Muscle of arm (tissue), 12 donors: ENCODE results near the gene TRABD. TPM values are rescaled to one million over a fixed set of nuclear protein-coding genes. Genes with fewer than 3 reads are reported as not detected.

Source experiments
- DNase-seq: peaks from one replicate; pipeline ENCODE4 v3.0.0-alpha.2; 2013
- polyA plus RNA-seq, 12 donors: library from polyadenylated mRNA; unstranded; fragments of 120-200 nt; gene quantifications; one replicate each; pipeline ENCODE4 v1.2.1, GENCODE V29; 2013; ENCODE audit not compliant: insufficient read length in 12 of 12

Gene TRABD
- polyA plus RNA-seq, 12 donors: 13.4 to 21.8 (median 15.0) TPM; not detected in 1

DNA sequence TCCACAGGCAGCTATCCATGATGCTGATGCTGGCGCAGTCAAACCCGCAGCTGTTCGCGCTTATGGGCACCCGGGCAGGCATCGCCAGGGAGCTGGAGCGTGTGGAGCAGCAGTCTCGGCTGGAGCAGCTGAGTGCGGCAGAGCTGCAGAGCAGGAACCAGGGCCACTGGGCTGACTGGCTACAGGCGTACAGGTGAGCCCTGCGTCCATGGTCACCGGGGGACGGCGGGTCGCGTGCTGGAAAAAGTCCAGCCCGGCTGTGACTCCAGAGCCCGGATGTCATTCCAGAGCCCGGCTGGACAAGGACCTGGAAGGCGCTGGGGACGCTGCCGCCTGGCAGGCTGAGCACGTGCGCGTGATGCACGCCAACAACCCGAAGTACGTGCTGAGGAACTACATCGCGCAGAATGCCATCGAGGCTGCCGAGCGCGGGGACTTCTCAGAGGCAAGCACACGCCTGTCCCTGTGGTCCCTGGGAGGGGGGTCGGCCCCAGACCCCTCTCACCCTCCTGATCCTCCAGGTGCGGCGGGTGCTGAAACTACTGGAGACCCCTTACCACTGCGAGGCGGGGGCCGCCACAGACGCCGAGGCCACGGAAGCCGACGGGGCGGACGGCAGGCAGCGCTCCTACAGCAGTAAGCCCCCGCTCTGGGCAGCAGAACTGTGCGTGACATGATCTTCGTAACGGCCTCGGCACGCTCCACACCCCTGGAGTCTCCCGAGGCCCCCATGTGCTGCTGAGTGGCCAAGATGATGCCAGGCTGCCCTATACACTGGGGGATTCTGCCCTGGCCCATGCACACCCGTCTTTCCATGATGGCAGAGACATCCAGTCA lies 31.2 kb downstream of the TRABD start:
- DNase-seq: no peak

DNA sequence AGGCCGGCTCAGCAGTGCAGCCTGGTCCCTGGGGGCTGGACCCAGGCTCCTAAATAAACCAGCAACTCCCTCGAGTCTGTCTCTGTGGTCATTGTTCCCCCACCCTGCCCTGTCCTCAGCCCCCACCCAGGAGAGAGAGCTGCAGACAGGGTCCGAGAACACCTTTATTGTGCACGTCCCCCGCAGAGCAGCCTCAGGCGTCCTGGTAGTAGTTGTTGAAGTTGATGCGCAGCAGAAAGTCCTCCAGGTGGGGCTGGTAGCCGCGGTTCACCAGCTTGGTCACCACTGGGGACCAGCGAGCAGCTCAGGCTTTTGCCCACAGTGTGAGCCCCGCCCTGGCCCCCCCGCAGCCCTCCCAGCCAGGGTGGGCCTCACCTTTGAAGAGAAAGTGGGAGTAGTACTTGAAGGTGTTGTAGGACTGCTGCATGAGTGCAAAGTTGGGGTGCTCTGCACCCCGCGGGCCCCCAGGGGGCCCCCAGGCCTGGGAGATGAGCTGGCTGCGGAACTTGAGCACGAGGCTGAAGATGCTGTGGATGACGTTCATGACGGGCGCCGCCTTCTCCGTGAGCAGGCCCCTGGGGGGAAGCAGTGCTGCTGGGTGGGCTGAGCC lies 31.9 kb downstream of the TRABD start:
- no peak for DNase-seq

DNA sequence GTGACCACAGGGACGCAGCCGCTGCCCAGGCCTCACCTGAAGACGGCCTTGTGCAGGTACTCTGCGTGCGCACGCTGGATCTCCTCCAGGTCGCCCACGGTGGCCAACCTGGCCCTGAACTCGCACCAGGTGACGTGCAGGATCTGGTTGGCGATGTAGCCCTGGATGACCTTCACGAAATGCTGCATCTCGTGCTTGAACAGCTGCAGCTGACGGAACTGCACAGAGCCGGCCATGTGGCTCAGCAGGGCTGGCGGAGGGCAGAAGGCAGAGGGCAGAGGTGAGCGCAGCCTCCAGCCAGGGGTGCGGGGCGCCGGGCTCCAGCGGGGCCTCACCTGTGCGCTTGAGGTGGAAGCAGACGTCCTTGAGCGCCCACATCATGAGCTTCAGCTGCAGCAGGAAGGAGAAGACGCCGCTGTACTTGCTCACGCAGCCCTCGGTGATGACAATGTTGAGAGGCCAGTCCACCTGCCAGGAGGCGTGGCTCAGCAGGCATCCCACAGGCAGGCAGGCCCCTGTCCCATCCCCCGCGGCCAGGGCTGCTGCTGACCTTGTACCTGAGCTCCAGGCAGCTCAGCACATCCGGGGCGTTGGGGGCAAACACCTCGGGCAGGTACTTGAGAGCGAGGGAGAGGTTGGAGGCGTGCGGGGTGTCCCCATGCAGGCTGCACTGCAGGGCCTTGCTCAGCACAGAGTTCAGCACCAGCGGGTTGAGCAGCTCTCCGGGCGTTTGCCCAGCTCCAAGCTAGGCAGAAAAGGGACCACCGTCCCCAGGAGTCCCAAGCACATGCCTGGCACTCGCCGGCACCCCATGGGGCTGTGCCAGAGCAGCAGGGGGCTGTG lies 32.7 kb downstream of the TRABD start:
- no peak for DNase-seq

DNA sequence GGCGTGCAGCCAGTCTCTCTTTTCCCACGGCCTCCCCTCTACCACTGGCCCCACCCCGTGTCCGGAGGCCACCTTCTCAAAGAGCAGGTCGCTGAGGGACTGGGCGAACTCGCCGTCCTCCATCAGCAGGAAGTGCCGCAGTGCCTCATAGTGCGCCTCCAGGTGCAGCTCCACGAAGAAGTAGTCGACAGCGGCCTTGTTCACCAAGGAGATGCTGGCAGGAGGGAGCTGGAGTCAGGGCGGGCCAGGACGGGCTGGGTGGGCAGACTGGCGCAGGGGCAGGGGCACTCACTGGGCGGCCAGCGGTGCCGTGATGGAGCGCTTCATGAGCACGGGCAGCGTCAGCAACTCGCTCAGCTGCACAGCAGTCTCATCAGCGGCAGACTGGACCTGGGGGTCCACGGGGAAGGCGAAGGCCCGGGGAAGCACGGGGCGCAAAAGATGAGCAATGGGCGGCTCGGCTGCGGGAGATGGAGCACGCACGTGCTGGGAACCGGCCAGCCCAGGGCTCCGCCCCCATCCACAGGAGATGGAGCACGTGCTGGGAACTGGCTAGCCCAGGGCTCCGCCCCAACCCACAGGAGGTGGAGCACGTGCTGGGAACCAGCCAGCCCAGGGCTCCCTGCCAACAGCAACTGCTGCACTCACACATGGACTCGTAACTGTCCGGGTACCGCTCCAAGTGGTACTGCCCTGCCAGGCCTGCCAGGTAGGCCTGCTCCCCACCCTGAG lies 33.4 kb downstream of the TRABD start:
- peak; percentile 65 for DNase-seq

DNA sequence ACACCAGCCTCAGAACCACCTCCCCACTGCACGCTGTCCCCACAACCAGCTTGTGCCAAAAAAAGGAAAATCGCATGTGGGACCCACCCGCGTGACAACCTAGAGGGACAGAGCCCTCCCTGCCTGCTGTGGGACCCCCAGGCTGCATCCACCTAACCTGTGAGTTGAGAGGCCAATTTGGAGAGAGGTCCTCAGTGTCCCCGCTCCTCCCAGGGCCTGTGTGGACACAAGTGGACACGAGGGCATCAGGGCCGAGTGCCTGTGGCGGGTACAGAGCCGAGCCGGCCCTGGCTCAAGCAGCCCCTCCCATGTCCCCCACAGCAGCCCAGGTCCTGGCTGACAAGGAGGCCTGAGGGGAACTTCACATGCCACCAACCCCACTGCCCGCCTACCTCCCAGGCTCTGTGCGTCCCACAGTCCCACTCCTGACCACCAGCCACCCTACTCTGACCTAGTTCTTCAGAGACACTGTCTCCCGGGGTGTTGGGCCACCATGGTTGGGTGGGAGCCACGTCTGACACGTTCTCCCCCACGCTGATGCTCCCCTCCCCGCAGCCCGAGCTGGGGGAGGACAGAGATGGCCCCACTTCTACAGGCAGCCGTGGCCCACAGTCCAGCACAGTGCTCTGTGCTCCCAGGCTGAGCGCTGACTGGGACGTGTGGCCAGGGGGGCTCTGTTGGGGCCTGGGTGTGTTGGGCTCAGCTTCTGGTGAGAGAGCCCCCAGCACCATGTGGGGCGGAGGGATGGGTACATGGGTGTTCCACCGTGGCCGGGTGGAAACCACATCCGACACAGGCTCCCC lies 34.3 kb downstream of the TRABD start:
- no peak for DNase-seq

DNA sequence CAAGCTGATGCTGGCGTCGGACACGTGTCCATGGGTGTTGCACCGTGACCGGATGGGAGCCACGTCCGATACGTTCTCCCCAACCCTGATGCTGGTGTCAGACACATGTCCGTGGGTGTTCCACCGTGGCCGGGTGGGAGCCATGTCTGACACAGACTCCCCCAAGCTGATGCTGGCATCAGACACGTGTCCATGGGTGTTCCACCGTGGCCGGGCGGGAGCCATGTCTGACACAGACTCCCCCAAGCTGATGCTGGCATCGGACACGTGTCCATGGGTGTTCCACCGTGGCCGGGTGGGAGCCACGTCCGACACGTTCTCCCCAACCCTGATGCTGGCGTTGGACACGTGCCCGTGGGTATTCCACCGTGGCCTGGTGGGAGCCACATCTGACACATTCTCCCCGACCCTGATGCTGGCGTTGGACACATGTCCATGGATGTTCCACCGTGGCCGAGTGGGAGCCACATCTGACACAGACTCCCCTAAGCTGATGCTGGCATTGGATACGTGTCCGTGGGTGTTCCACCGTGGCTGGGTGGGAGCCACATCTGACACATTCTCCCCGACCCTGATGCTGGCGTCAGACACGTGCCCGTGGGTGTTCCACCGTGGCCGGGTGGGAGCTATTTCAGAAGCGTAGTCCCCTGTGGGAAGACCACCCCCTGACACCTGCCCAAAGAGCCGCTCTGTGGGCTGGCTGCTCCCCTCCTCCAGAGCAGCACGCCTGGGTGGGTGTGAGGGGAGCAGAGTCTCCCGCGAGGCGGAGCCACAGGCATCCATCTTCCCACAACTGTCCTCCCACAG lies 35.1 kb downstream of the TRABD start:
- DNase-seq: no peak

DNA sequence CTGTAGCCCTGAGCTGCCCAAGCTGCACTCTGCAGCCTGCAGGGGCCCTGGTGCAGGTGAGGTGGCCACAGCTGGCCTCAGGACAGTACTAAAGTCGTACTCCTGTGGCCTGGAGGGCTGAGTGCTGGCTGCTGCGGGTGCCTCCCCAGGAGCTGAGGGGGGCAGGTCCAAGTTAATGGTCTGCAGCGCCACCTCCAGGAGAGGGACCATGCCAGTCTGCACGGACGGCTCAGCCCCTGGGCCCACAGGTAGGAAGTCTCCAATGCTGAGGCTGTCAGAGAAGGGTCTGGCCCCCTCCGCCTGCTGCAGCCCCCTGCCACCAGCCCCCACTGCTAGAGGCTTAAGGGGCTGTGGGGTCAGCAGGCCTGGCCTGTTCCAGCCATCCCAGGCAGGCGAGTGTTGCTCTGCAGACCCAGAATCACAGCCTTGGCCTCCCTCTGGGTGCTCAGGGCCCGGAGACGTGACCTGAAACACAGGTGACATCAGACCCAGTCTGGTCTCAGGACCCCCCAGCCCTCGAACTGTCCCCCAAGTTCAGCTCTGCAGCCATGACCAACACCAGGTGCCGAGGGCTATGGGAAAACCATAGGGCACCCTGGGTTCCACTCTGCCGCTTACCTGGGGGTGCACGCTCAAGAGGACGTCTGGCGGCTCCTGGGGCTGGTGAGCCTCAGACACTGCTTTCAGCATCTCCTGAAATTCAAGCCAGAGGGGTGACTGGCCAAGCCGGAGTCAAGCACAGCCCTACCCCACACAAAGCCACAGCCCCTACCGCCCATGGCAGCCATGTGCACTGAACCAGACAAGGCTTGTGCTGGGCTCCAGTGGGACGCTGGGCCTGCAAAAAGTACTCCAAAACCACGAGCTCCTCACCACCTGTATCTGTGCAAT lies 35.9 kb downstream of the TRABD start:
- DNase-seq: no peak

DNA sequence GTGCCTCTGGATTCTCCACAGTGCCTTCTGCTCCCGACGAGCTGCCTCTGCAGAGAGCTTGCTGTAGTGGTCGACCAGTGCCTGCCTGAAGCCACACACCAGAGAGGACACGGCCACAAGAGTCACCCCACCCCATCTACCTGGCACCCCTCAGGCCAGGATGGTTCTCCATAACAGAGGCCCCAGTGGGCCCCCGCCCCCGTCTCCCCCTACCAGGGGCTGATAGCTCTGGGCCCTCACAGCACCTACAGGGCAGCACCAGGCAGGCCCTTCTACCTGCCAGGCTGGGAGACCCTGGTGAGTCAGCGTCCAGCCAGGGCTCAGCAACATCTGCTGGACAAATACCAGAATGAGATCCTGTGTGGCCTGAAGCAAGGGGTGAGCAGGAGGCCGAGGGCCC lies 36.8 kb downstream of the TRABD start:
- DNase-seq: no peak

DNA sequence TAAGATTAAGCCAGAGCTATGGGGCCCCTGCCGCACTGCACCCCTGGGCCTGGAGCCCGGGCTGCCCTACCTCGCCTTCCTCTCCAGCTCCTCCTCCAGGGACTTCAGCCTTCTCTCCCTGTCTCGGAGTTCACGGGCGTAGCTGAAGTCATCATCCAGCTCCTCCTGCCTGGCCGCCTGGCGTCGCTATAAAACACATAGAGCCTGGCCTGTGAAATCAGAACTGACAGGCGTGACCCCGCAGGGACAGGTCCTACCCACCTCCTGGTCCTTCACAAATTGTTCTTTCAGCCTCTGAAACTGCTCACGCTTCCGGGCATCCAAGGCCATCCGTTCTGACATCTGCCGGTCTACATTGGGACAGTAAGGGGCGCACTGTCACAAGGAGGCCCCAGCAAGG lies 38.4 kb downstream of the TRABD start:
- no peak for DNase-seq

DNA sequence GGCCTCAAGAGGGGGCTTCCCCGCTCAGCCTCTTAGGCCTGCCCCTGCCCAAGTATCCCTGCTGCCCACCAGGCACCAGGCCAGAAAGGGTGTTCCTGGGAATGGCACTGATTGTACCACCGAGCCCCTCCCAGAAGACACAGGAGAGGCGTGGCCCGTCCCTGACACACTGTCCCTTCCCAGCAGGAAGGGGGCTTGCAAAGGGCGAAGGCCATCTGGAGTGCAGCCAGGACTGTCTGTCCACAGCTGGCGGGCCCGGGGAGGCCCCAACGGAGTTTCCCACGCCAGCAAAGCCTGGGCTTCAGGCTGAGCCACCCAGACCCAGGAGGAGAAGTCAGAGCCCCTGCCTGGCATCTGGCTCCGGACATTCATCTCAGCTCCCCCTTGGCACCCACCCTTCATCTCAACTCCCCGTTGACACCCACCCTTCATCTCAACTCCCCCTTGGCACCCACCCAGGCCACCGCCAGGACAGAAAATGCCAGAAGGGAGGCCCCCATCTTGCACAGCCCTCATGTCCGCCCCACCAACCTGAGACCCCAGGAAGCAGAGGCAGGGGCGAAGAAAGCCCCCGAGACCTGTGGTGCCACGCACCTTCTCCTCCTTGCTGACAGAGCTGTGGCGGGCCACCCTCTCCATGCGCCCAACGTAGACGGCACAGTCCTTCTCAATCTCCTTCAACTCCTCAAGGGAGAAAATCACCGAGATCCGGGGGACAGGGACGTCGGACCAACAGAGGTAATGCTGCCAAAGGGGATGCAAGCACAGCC lies 39.7 kb downstream of the TRABD start:
- no peak for DNase-seq

DNA sequence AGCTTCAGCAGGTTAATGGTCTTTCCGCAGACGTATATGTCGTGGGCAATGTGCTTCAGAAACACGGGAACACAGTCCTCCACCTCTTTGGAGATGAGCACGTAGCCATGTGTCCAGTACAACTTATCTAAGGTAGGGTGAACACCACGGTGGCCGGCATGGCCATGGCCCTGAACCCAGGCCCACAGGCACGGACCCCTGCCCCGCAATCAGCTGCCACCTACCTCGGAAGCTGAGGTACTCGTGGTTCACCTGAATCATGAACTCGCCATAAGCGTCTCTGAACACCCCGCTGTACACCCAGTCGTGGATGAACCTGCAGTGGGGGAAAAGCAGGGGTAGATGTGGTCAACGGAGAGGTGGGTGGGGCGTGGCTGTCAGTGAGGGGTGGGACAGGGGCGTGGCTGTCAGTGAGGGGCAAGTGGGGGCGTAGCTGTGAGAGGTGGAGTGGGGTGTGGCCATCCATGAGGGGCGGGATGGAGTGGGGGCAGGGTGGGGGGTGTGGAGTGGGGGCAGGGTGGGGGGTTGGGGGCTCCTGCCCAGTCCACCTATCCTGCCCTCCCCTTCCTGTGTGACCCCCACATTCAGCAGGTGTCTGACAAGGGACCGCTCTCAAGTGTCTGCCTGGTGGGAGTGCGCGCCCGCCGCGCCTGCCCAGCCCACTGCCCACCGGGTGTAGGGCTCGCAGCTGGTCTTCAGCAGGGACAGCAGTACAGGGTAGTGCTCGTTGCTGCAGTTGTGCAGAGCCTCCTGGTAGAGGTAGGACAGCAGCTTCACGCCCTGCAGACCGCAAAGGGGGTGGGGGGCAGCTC lies 40.6 kb downstream of the TRABD start:
- no peak for DNase-seq

DNA sequence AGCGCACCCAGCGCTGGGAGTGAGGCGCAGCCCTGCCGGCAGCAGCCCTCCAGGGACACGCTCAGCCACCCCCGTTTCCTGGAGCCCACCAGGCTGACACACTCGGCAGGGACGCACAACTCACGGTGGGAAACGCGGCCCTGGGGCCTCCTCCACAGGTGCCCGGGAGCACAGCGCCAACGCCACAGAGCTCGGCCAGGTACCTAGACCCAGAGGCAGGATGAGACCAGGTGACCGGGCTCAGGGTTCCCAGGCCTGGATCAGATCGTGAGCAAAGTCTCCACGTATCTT lies 41.1 kb downstream of the TRABD start:
- DNase-seq: no peak

DNA sequence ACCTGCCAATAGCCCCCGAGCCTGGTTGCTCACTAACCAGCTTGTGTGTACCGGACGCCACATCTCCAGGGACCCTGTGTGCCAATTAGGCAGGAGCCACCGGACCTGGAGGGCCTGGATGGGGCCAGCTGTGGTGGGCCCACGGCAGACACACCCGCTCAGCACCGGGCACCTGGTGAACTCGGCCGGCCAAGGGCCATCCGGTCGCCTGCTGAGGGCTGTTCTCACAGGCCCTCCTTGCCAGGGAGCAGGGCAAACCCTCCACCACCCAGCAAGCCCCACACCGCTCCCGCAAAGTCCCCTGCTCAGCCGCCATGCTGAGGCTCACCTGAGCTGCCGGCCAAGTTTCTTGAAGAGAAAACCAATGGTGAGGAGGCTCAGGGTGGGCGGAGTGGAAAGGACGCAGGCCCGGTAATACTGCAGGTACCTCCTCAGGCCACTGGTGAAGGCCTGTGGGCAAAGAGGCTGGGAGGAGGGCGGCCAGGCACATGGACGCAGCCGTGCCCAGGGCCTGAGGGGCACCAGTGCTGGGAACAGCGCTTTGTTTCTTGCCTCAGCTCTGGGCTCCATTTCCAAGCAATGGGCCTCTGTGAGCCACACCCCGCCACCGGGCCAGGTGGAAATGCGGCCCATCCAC lies 42.0 kb downstream of the TRABD start:
- DNase-seq: no peak

DNA sequence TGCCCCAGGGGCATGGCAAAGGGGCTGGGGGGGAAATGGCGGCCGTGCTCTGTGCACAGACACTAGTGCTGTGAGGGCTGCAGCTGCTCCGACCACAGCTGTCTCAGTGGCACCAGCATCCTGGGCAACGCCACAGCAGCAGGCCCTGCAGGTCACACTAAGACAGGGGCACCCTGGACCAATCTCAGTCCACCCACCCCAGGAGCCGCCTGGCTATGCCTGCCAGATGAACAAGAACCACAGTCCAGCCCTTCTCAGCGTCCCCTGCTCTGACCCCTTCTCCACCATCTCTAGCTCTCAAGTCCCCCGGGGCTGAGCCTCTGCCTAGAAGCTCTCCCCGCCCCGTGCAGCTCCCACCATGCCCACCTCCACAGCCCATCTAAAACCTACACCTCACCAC lies 42.7 kb downstream of the TRABD start:
- DNase-seq: no peak

DNA sequence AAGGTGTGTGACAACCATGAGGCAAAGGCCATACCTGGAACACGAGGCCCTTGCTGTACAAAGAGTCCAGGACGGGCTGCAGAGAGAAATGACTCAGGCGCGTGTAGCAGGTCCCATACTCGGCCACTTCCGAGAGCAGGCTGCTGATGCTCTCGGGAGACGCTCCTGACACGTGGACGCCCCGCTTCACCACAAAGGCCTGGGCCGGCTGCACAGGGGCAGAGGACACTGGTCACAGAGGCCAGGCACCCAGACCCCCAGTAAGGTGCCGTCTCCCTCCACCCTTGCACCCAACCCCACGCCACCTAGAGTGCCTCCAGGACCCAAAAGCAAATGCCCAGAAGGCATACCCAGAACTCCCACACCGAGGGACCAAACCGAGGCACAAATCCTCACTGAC lies 43.7 kb downstream of the TRABD start:
- DNase-seq: no peak

DNA sequence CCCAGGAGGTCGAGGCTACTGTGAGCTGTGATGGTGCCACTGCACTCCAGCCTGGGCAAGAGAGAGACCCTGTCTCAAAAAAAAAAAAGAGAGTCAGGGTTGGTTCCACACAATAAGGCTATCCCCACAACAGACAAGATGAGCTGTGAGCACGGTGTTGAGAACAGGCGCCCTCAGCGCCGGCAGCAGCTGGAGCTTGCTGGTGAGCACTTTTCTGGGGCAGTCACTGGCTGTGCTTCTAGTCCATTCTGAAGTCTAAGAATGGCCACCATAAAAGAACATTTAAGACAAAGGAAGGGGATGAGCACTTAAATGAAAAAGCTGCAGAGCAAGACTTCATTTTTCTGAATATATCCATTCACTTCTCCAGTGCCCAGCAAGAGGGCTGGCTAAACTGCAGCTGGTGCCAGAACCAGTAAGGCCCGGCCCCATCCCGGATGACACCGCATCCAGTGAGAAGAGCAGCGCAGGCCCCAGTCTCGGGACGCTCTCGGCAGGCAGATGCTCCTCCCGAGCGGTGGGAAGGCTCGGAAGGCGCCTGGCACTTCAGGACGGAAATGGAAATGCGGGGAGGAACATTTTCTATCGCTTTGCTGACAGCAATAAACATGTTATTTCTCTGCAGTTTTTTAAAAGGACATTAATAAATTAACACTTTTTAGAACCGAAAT lies 46.9 kb downstream of the TRABD start:
- no peak for DNase-seq

DNA sequence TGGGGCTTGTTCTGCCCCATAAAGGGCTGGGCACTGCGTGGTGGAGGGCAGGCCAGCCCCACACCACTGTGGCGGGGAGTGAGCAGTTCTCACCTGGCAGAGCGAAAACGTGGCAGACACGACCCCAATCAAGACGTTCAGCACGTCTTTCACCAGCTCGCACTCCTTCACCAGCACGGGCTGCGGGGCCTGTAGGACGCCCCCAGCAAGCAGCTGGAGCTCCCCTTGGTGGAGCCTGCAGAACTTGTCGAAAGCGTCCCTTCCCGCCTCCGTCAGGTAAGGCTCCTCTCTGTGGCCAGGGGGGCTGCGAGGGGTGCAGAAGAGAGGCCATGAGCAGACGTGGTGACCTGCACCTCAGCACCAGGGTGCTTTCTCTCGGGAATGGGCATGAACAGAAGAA lies 47.5 kb downstream of the TRABD start:
- no peak for DNase-seq
